K562 (cell line): ENCODE results near the gene OLFML2A. TPM values are rescaled to one million over a fixed set of nuclear protein-coding genes. Genes with fewer than 3 reads are reported as not detected.

Source experiments
- ATAC-seq: fragments of 200-7000 bp; cut with Tn5 transposase; 3 replicates; pipeline ENCODE4 v1.9.1; 2020; ENCODE audit warnings: moderate library complexity
- BruUV-seq: library from RNA; stranded (reverse); fragments of 400-500 nt; replicated peaks from 2 replicates; lab custom pipeline; 2021; lab: Mats Ljungman, UMichigan
- CTCF ChIA-PET: fragments of 300-600 bp; formaldehyde crosslinking; extraction: SDS; loops from one replicate; lab custom pipeline; 2021; ENCODE audit warnings: low intra/inter-chr PET ratio; lab: Yijun Ruan, JAX
- POLR2A ChIA-PET: fragments of 300-600, 350-650 bp; sonication (Branson Sonifier 250); formaldehyde crosslinking; extraction: SDS; loops from one replicate; lab custom pipeline; 2021; ENCODE audit warnings: antibody characterized with exemption, inconsistent platforms; lab: Yijun Ruan, JAX
- DNase-seq, 4 experiments: peaks; one replicate each; pipeline versions ENCODE4 v3.0.0 to v3.0.0-alpha.2; 2011 to 2018; ENCODE audit warnings: low spot score in 3 of 4, mixed read lengths in 3 of 4; ENCODE audit errors: extremely low read depth in 1 of 4
- FAIRE-seq: peaks from 2 replicates; lab custom pipeline; 2011; peaks lifted over from hg19 to GRCh38; lab: Jason Lieb, UNC
- H2AFZ ChIP-seq: 2 replicates; pipeline ENCODE4 v1.6.0; 2011; ENCODE audit warnings: low read depth, low read length, control low read depth, inconsistent platforms
- H3K27ac ChIP-seq: fragments of 200-600 bp; 3 replicates; pipeline ENCODE4 v1.8.0; 2011; ENCODE audit warnings: low read depth, mild to moderate bottlenecking, control low read depth, inconsistent platforms, low read length, moderate library complexity, mixed read lengths; ENCODE audit errors: extremely low read depth
- H3K27me3 ChIP-seq, 2 experiments: fragments of 300-600 bp in 1 of 2; 2 replicates in 1 of 2; 3 replicates in 1 of 2; pipeline versions ENCODE4 v1.6.0 to v1.8.0; 2011; ENCODE audit warnings: inconsistent platforms in 2 of 2, low read length in 2 of 2, mild to moderate bottlenecking in 1 of 2, mixed read lengths in 1 of 2, moderate library complexity in 1 of 2; ENCODE audit not compliant: control insufficient read depth in 2 of 2, insufficient read depth in 2 of 2
- H3K36me3 ChIP-seq: fragments of 300-600 bp; 3 replicates; pipeline ENCODE4 v1.8.0; 2011; ENCODE audit warnings: mild to moderate bottlenecking, low read length, inconsistent platforms; ENCODE audit not compliant: control insufficient read depth, insufficient read depth
- H3K4me1 ChIP-seq, 2 experiments: fragments of 200-600 bp in 1 of 2; replicated peaks in 1 of 2; 2 replicates in 1 of 2; 3 replicates in 1 of 2; pipeline versions ENCODE4 v1.5.1 to v1.8.0; 2011; ENCODE audit warnings: inconsistent platforms in 2 of 2, low read length in 2 of 2, mild to moderate bottlenecking in 1 of 2, mixed read lengths in 1 of 2, moderate library complexity in 1 of 2; ENCODE audit not compliant: control insufficient read depth in 2 of 2, insufficient read depth in 2 of 2
- H3K4me2 ChIP-seq: 2 replicates; pipeline ENCODE4 v1.6.1; 2011; ENCODE audit warnings: low read length, control low read depth, inconsistent platforms, mixed read lengths; ENCODE audit not compliant: insufficient read depth
- H3K4me3 ChIP-seq: fragments of 200-600 bp; sonication (generic), shearing (Covaris generic); 2 replicates; pipeline ENCODE4 v1.5.1; 2016; ENCODE audit warnings: control low read depth, inconsistent platforms
- H3K79me2 ChIP-seq: fragments of 200-600 bp; 3 replicates; pipeline ENCODE4 v1.8.0; 2011; ENCODE audit warnings: low read length, inconsistent platforms; ENCODE audit not compliant: control insufficient read depth, insufficient read depth
- H3K9ac ChIP-seq, 2 experiments: 2 replicates each; pipeline versions ENCODE4 v1.6.0 to v1.6.1; 2011; ENCODE audit warnings: low read depth in 2 of 2, low read length in 2 of 2, control low read depth in 1 of 2, inconsistent platforms in 1 of 2, mild to moderate bottlenecking in 1 of 2, mixed read lengths in 1 of 2; ENCODE audit not compliant: insufficient read depth in 1 of 2
- H3K9me1 ChIP-seq: one replicate; pipeline ENCODE4 v1.6.0; 2011; ENCODE audit warnings: inconsistent platforms, mild to moderate bottlenecking, low read length, moderate library complexity; ENCODE audit not compliant: control insufficient read depth, insufficient read depth
- H3K9me3 ChIP-seq: replicated peaks from 2 replicates; pipeline ENCODE4 v1.5.1; 2011; ENCODE audit warnings: low read depth, low read length, inconsistent platforms; ENCODE audit not compliant: control insufficient read depth, insufficient read depth
- H4K20me1 ChIP-seq: replicated peaks from 2 replicates; pipeline ENCODE4 v1.6.1; 2011; ENCODE audit warnings: low read length, inconsistent platforms, mixed read lengths; ENCODE audit not compliant: control insufficient read depth, insufficient read depth
- GATAD2B ChIP-seq: fragments of 450-650 bp; IDR thresholded peaks from 2 replicates; pipeline ENCODE4 v1.6.1; 2017; ENCODE audit warnings: mild to moderate bottlenecking, borderline replicate concordance
- TBP ChIP-seq: optimal IDR thresholded peaks from 2 replicates; pipeline ENCODE3; 2011; ENCODE audit warnings: low read depth, low read length, improper control_type of control experiment
- TCF7L2 ChIP-seq: fragments of 150-350 bp; IDR thresholded peaks from 2 replicates; pipeline ENCODE4 v1.6.1; 2016; ENCODE audit warnings: low read depth, mild to moderate bottlenecking, low read length, moderate library complexity
- ZBTB7A ChIP-seq: IDR thresholded peaks from 2 replicates; pipeline ENCODE4 v1.6.1; 2011; ENCODE audit warnings: low read depth, mild to moderate bottlenecking, low read length, moderate library complexity, borderline replicate concordance; ENCODE audit not compliant: control insufficient read depth
- ZNF224 ChIP-seq: sonication (generic); formaldehyde crosslinking; IDR thresholded peaks from 2 replicates; pipeline ENCODE4 v1.8.0; 2022; ENCODE audit warnings: mild to moderate bottlenecking, missing genetic modification reagents
- ZNF347 ChIP-seq: fragments of 450-650 bp; formaldehyde crosslinking; IDR thresholded peaks from 2 replicates; pipeline ENCODE4 v1.4.0; 2020; ENCODE audit warnings: low read depth, mild to moderate bottlenecking, moderate library complexity
- ZNF384 ChIP-seq: IDR thresholded peaks from 2 replicates; pipeline ENCODE4 v1.6.1; 2012; ENCODE audit warnings: low read depth, low read length, improper control_type of control experiment
- ZNF507 ChIP-seq: conservative IDR thresholded peaks from 2 replicates; pipeline ENCODE4 v1.6.1; 2017; ENCODE audit warnings: missing genetic modification characterization, missing compliant biosample characterization
- WGBS: fragments of 100-300 bp; shearing (Covaris generic); methylation state at CpG from one replicate; pipeline ENCODE4 v1.1.6; 2016; ENCODE audit warnings: low coverage, mixed read lengths; ENCODE audit not compliant: insufficient coverage; ENCODE audit errors: missing lambda C conversion rate; 5-methylcytosine and 5-hydroxymethylcytosine counted together
- in situ Hi-C: fragments of 300-500 bp; cut with MboI; formaldehyde crosslinking; loops from 4 replicates; pipeline ENCODE4 v1.15.0; 2018; ENCODE audit warnings: inconsistent platforms, mixed read lengths
- intact Hi-C: fragments of 100-400 bp; cut with micrococcal nuclease; formaldehyde crosslinking; loops from 2 replicates; pipeline ENCODE4 v1.14.2; 2022
- polyA plus RNA-seq, 8 experiments: library from polyadenylated mRNA; depleted of rRNA in 4 of 8; stranded (reverse) in 5 of 8; unstranded in 3 of 8; fragments of >200 nt; fragmentation: Nextera tagmentation in 2 of 8; fragmentation: Illumina TruSeq in 1 of 8; extraction: Ambion mirVana in 2 of 8; extraction: Trizol in 1 of 8; gene quantifications; 2 replicates each; pipeline versions ENCODE4 v1.2.1 to v1.2.3, GENCODE V29; 2011 to 2014; ENCODE audit warnings: inconsistent platforms in 1 of 8, missing spikeins in 1 of 8
- total RNA-seq, 7 experiments: library from RNA; depleted of rRNA in 6 of 7; stranded (reverse); fragments of >200 nt in 6 of 7; fragmentation: Illumina TruSeq in 2 of 7; extraction: Trizol in 2 of 7; gene quantifications; 2 replicates each; pipeline versions ENCODE4 v1.2.1 to v1.2.3, GENCODE V29; 2011 to 2021; ENCODE audit warnings: low replicate concordance in 1 of 7
- TF ChIP-seq, protein P1 (sequence below): sonication (generic); formaldehyde crosslinking; IDR thresholded peaks from 2 replicates; pipeline ENCODE4 v1.8.1; 2023; ENCODE audit warnings: mild to moderate bottlenecking, missing genetic modification reagents
- TF ChIP-seq, protein P2 (sequence below): fragments of 250-450 bp; sonication (Bioruptor Pico); IDR thresholded peaks from 2 replicates; pipeline ENCODE4 v1.9.0; 2021; ENCODE audit warnings: mild to moderate bottlenecking, inconsistent platforms
- TF ChIP-seq, protein P3 (sequence below): fragments of 250-450 bp; sonication (Bioruptor Pico); IDR thresholded peaks from 2 replicates; pipeline ENCODE4 v1.5.0; 2020; ENCODE audit warnings: mild to moderate bottlenecking, borderline replicate concordance

OLFML2A gene
- total and polyA plus RNA-seq, 9 of the 15 experiments (the other 6 are each of a cell fraction or from before 2014, with no cell fraction given) = 0.16 TPM; not detected in 8

DNA sequence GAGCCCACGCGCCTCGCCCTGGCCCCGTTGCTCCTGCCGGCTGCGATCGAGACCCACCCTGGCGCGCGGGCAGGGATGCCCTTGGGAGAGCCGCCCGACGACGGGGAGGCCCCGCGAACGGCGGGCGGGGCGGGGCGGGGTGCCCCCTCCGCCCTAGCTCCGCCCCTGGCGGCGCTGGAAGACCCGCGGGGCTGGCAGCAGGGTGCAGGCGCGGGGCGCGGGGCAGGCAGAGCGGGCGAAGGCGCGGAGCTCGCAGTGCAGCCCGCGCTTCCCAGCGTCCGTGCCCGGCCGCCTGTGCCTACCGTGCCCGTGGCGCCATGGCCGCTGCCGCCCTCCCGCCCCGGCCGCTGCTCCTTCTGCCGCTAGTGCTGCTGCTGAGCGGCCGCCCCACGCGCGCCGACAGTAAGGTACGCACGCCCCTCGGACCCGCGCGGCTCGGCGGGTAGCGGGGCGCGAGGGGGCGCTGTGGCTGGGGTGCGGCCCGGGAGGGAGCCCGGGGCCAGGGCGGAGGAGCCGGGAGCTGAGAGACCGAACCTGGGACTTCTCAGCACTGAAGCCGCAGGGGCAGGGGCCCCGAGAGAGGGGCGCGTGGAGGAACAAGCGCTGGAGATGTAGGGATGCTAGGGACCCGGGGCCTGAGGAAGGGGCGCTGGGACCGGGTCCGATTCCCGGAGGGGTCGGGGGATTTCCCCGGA lies at the start of gene OLFML2A (continued):
- TF ChIP-seq, protein P1, sequence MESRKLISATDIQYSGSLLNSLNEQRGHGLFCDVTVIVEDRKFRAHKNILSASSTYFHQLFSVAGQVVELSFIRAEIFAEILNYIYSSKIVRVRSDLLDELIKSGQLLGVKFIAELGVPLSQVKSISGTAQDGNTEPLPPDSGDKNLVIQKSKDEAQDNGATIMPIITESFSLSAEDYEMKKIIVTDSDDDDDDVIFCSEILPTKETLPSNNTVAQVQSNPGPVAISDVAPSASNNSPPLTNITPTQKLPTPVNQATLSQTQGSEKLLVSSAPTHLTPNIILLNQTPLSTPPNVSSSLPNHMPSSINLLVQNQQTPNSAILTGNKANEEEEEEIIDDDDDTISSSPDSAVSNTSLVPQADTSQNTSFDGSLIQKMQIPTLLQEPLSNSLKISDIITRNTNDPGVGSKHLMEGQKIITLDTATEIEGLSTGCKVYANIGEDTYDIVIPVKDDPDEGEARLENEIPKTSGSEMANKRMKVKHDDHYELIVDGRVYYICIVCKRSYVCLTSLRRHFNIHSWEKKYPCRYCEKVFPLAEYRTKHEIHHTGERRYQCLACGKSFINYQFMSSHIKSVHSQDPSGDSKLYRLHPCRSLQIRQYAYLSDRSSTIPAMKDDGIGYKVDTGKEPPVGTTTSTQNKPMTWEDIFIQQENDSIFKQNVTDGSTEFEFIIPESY (CRISPR knock-in tag) = 0 out of 2 replicates have a peak, but pooled peaks have one; percentile 12
- TF ChIP-seq, protein P2, sequence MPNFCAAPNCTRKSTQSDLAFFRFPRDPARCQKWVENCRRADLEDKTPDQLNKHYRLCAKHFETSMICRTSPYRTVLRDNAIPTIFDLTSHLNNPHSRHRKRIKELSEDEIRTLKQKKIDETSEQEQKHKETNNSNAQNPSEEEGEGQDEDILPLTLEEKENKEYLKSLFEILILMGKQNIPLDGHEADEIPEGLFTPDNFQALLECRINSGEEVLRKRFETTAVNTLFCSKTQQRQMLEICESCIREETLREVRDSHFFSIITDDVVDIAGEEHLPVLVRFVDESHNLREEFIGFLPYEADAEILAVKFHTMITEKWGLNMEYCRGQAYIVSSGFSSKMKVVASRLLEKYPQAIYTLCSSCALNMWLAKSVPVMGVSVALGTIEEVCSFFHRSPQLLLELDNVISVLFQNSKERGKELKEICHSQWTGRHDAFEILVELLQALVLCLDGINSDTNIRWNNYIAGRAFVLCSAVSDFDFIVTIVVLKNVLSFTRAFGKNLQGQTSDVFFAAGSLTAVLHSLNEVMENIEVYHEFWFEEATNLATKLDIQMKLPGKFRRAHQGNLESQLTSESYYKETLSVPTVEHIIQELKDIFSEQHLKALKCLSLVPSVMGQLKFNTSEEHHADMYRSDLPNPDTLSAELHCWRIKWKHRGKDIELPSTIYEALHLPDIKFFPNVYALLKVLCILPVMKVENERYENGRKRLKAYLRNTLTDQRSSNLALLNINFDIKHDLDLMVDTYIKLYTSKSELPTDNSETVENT (CRISPR knock-in tag) = no peak
- no peak for TF ChIP-seq ZNF224 (CRISPR knock-in tag)
- TF ChIP-seq ZBTB7A = peak; percentile 35; the same call in 1 of the 2 replicates
- TF ChIP-seq, all 486 proteins: peak for 4

DNA sequence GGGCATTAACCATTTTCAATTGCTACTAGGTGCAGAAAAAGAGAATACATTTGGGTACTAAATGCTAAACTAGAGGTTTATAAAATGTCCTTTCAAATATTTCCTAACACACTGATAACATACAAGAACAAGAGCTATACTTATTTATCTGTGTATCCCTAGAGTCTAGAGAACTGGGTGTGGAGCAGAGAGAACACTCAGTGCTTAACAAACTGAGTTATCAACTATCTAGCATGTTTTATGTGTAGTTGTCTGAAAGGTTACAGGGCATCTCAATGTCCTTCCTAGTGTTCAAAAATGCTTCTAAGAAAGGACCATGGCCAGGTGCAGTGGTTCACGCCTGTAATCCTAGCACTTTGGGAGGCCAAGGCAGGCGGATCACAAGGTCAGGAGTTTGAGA lies 46.2 kb upstream of the OLFML2A start:
- Histone ChIP-seq H3K27ac (no peak overlapping the region), H3K9ac (no peak overlapping the region), H3K79me2 (peaks cover 21% of the 10 kb centered on the region), H3K4me2 (no peak overlapping the region), H3K27me3 (no peaks in the 10 kb centered on the region), H3K4me3 (no peak overlapping the region), H4K20me1 (no peaks in the 10 kb centered on the region), H2AFZ (no peak overlapping the region), H3K9me3 (no peaks in the 10 kb centered on the region), H3K4me1 (peaks cover 7% of the 10 kb centered on the region in 2 experiments; a peak in 2 of 5 replicates), H3K9me1 (no peaks in the 10 kb centered on the region), H3K36me3 (peaks cover 48% of the 10 kb centered on the region)
- CTCF ChIA-PET = no interaction called here
- WGBS = 89% methylated on average over 2 of the region's 2 CpGs
- DNase-seq = no peak
- in situ Hi-C loops = no loop called here
- BruUV-seq = no TSS peak
- intact Hi-C loops = no loop called here
- ATAC-seq = no peak
- no peak for FAIRE-seq
- POLR2A ChIA-PET = interaction anchor here (1.2 kb wide), 1 partner anchor 13 kb away, joined by 4 read pairs; no protein-coding TSS in a partner anchor
- TF ChIP-seq TCF7L2 (no peak), ZNF507 (tag) (no peak), GATAD2B (no peak), TBP (no peak), ZNF384 (no peak), ZNF224 (CRISPR knock-in tag) (no peak), ZNF347 (CRISPR knock-in tag) (no peak)
- TF ChIP-seq, protein P3, sequence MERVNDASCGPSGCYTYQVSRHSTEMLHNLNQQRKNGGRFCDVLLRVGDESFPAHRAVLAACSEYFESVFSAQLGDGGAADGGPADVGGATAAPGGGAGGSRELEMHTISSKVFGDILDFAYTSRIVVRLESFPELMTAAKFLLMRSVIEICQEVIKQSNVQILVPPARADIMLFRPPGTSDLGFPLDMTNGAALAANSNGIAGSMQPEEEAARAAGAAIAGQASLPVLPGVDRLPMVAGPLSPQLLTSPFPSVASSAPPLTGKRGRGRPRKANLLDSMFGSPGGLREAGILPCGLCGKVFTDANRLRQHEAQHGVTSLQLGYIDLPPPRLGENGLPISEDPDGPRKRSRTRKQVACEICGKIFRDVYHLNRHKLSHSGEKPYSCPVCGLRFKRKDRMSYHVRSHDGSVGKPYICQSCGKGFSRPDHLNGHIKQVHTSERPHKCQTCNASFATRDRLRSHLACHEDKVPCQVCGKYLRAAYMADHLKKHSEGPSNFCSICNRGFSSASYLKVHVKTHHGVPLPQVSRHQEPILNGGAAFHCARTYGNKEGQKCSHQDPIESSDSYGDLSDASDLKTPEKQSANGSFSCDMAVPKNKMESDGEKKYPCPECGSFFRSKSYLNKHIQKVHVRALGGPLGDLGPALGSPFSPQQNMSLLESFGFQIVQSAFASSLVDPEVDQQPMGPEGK (CRISPR knock-in tag) = no peak
